Neural cell (in vitro differentiated cells): Measurements from ENCODE around the gene CHADL. TPM values are rescaled to one million over a fixed set of nuclear protein-coding genes. Genes with fewer than 3 reads are reported as not detected.

Source experiments
- H2AFZ ChIP-seq: fragments of 200-600, 300-800 bp; sonication (generic), shearing (Covaris generic); 2 replicates; pipeline ENCODE4 v1.6.0; 2014; ENCODE audit warnings: low read depth, mild to moderate bottlenecking, antibody characterized with exemption, low read length, moderate library complexity
- H3F3A ChIP-seq: fragments of 200-600 bp; shearing (Covaris generic); 2 replicates; pipeline ENCODE4 v1.6.1; 2016; ENCODE audit warnings: mild to moderate bottlenecking, moderate library complexity, mixed read lengths, antibody characterized with exemption, low read length; ENCODE audit not compliant: insufficient read depth, poor library complexity, severe bottlenecking
- H3K27ac ChIP-seq: fragments of 200-600, 300-800 bp; sonication (generic), shearing (Covaris generic); 2 replicates; pipeline ENCODE4 v1.5.1; 2014; ENCODE audit warnings: mild to moderate bottlenecking, low read length, moderate library complexity
- H3K27me3 ChIP-seq: fragments of 300-800, 200-600 bp; sonication (generic), shearing (Covaris generic); 2 replicates; pipeline ENCODE4 v1.6.0; 2014; ENCODE audit warnings: mild to moderate bottlenecking, low read depth, low read length, moderate library complexity; ENCODE audit not compliant: insufficient read depth
- H3K36me3 ChIP-seq: fragments of 300-800, 200-600 bp; sonication (generic), shearing (Covaris generic); 2 replicates; pipeline ENCODE4 v1.5.1; 2014; ENCODE audit warnings: mild to moderate bottlenecking, antibody characterized with exemption, low read length, moderate library complexity; ENCODE audit not compliant: insufficient read depth
- H3K4me2 ChIP-seq: fragments of 300-800, 200-600 bp; sonication (generic), shearing (Covaris generic); 2 replicates; pipeline ENCODE4 v1.6.0; 2014; ENCODE audit warnings: mild to moderate bottlenecking, low read length
- H3K4me3 ChIP-seq: fragments of 300-800, 200-600 bp; sonication (generic), shearing (Covaris generic); 2 replicates; pipeline ENCODE4 v1.5.1; 2014; ENCODE audit warnings: mild to moderate bottlenecking, low read length, moderate library complexity
- H3K79me2 ChIP-seq: fragments of 200-600 bp; shearing (Covaris generic); replicated peaks from 2 replicates; pipeline ENCODE4 v1.6.0; 2014; ENCODE audit warnings: mild to moderate bottlenecking, low read length, moderate library complexity; ENCODE audit not compliant: insufficient read depth
- H3K9ac ChIP-seq: fragments of 300-800, 200-600 bp; sonication (generic), shearing (Covaris generic); 2 replicates; pipeline ENCODE4 v1.6.1; 2016; ENCODE audit warnings: mild to moderate bottlenecking, low read length, mixed read lengths
- H3K9me2 ChIP-seq: fragments of 200-600 bp; shearing (Covaris generic); 2 replicates; pipeline ENCODE4 v1.6.1; 2016; ENCODE audit warnings: mild to moderate bottlenecking, low read length, mixed read lengths; ENCODE audit not compliant: insufficient read depth
- H3K9me3 ChIP-seq: fragments of 200-600, 300-800 bp; sonication (generic), shearing (Covaris generic); 2 replicates; pipeline ENCODE4 v1.6.1; 2016; ENCODE audit warnings: mild to moderate bottlenecking, mixed run types, low read length, moderate library complexity, mixed read lengths
- H4K20me1 ChIP-seq: fragments of 200-600 bp; shearing (Covaris generic); 2 replicates; pipeline ENCODE4 v1.6.1; 2016; ENCODE audit warnings: mild to moderate bottlenecking, mixed run types; ENCODE audit not compliant: insufficient read depth
- CTCF ChIP-seq: fragments of 450-650 bp; IDR thresholded peaks from 2 replicates; pipeline ENCODE4 v1.5.1; 2014; ENCODE audit warnings: antibody characterized with exemption, mild to moderate bottlenecking, moderate library complexity; ENCODE audit not compliant: poor library complexity, severe bottlenecking
- EP300 ChIP-seq: fragments of 450-650 bp; conservative IDR thresholded peaks from 2 replicates; pipeline ENCODE4 v1.6.1; 2014; ENCODE audit warnings: antibody characterized with exemption, mild to moderate bottlenecking, moderate library complexity; ENCODE audit not compliant: poor library complexity, severe bottlenecking
- EZH2 ChIP-seq: fragments of 200-600, 300-800 bp; shearing (Covaris generic), sonication (generic); IDR thresholded peaks from 2 replicates; pipeline ENCODE4 v1.6.1; 2014; ENCODE audit warnings: antibody characterized with exemption, low read length, borderline replicate concordance, mild to moderate bottlenecking; ENCODE audit not compliant: insufficient read depth, poor library complexity, severe bottlenecking
- MXI1 ChIP-seq: fragments of 450-650 bp; conservative IDR thresholded peaks from 2 replicates; pipeline ENCODE4 v1.6.1; 2014; ENCODE audit warnings: antibody characterized with exemption, mild to moderate bottlenecking; ENCODE audit not compliant: poor library complexity, severe bottlenecking
- POLR2AphosphoS5 ChIP-seq: IDR thresholded peaks from 2 replicates; pipeline ENCODE4 v1.6.1; 2012
- RAD21 ChIP-seq: fragments of 450-650 bp; conservative IDR thresholded peaks from 2 replicates; pipeline ENCODE4 v1.6.1; 2014; ENCODE audit warnings: antibody characterized with exemption, mild to moderate bottlenecking, moderate library complexity
- REST ChIP-seq: IDR thresholded peaks from 2 replicates; pipeline ENCODE4 v1.6.1; 2012; ENCODE audit warnings: borderline replicate concordance
- SMC3 ChIP-seq: fragments of 450-650 bp; conservative IDR thresholded peaks from 2 replicates; pipeline ENCODE4 v1.6.1; 2014; ENCODE audit warnings: antibody characterized with exemption, mild to moderate bottlenecking, moderate library complexity; ENCODE audit not compliant: poor library complexity
- TAF1 ChIP-seq: IDR thresholded peaks from 2 replicates; pipeline ENCODE4 v1.6.1; 2012; ENCODE audit warnings: low read depth
- polyA plus RNA-seq: library from polyadenylated mRNA; depleted of rRNA; stranded (reverse); fragments of >200 nt; gene quantifications from 2 replicates; pipeline ENCODE4 v1.2.3, GENCODE V29; 2014

CHADL gene
- polyA plus RNA-seq, 1 donor from 2014 or later = 0.22 TPM

- Histone ChIP-seq H3F3A (no peaks in the 10 kb centered on the region), H3K9me2 (no peaks in the 10 kb centered on the region), H3K9ac (no peak overlapping the region), H3K79me2 (no peaks in the 10 kb centered on the region), H3K27me3 (no peaks in the 10 kb centered on the region), H3K4me3 (no peak overlapping the region), H3K9me3 (no peaks in the 10 kb centered on the region), H2AFZ (no peak overlapping the region), H3K4me2 (no peak overlapping the region), H4K20me1 (no peaks in the 10 kb centered on the region), H3K27ac (no peak overlapping the region), H3K36me3 (no peaks in the 10 kb centered on the region)
- no peak for TF ChIP-seq EZH2
Measured at GRCh38 chr22:41254230-41254629, 13.5 kb upstream of the CHADL start.

- no peaks in the 10 kb centered on the region for H3F3A ChIP-seq
- H3K27me3 ChIP-seq = no peaks in the 10 kb centered on the region
- H2AFZ ChIP-seq = no peak overlapping the region
- H3K36me3 ChIP-seq = no peaks in the 10 kb centered on the region
- no peaks in the 10 kb centered on the region for H3K79me2 ChIP-seq
- no peak overlapping the region for H3K9ac ChIP-seq
- no peaks in the 10 kb centered on the region for H3K9me3 ChIP-seq
- TF ChIP-seq REST (no peak), POLR2AphosphoS5 (no peak)
- H3K4me3 ChIP-seq = no peak overlapping the region
- H3K4me2 ChIP-seq = no peak overlapping the region
- no peaks in the 10 kb centered on the region for H3K9me2 ChIP-seq
- no peaks in the 10 kb centered on the region for H4K20me1 ChIP-seq
- no peak overlapping the region for H3K27ac ChIP-seq
Measured at GRCh38 chr22:41252365-41252764, 11.6 kb upstream of the CHADL start.

- Histone ChIP-seq H3K9ac (no peak overlapping the region), H3K9me2 (no peaks in the 10 kb centered on the region), H3K27me3 (no peaks in the 10 kb centered on the region), H2AFZ (no peak overlapping the region), H3K9me3 (no peaks in the 10 kb centered on the region), H3K4me2 (no peak overlapping the region), H3K27ac (no peak overlapping the region), H3K36me3 (no peaks in the 10 kb centered on the region), H4K20me1 (no peaks in the 10 kb centered on the region), H3K4me3 (no peak overlapping the region), H3K79me2 (no peaks in the 10 kb centered on the region), H3F3A (no peaks in the 10 kb centered on the region)
- TF ChIP-seq POLR2AphosphoS5 = no peak
- TF ChIP-seq SMC3 = no peak
- TF ChIP-seq RAD21 = no peak
- TF ChIP-seq REST = no peak
- TF ChIP-seq EZH2 = no peak
- no peak for TF ChIP-seq CTCF
- no peak for TF ChIP-seq EP300
- TF ChIP-seq TAF1 = no peak
- no peak for TF ChIP-seq MXI1
Measured at GRCh38 chr22:41250127-41250526, 9.4 kb upstream of the CHADL start.
